Esophagus muscularis mucosa (tissue), 4 donors: Measurements from ENCODE around the gene RPL10A. TPM values are rescaled to one million over a fixed set of nuclear protein-coding genes. Genes with fewer than 3 reads are reported as not detected.

Experiments
- DNase-seq: peaks from one replicate; pipeline ENCODE4 v3.0.0-alpha.2; 2017; ENCODE audit errors: extremely low spot score
- H3K27ac ChIP-seq, 4 donors: fragments of 200-600 bp; sonication (generic); replicated peaks in 1 of 4; 1 replicate in 3 of 4; 2 replicates in 1 of 4; pipeline ENCODE4 v1.5.1; 2016 to 2019; ENCODE audit warnings: mild to moderate bottlenecking in 1 of 4
- H3K27me3 ChIP-seq, 4 donors: fragments of 200-600 bp; sonication (generic); one replicate each; pipeline versions ENCODE4 v1.5.1 to v1.6.0; 2016 to 2019
- H3K36me3 ChIP-seq, 4 donors: fragments of 200-600 bp; sonication (generic); one replicate each; pipeline ENCODE4 v1.5.1; 2016 to 2019
- H3K4me1 ChIP-seq, 4 donors: fragments of 200-600 bp; sonication (generic); one replicate each; pipeline ENCODE4 v1.5.1; 2016 to 2019
- H3K4me3 ChIP-seq, 4 donors: fragments of 200-600 bp; sonication (generic); 1 replicate in 2 of 4; 2 replicates in 2 of 4; pipeline ENCODE4 v1.5.1; 2016 to 2019; ENCODE audit warnings: mild to moderate bottlenecking in 4 of 4, moderate library complexity in 1 of 4
- H3K9me3 ChIP-seq, 4 donors: fragments of 200-600 bp; sonication (generic); 1 replicate in 3 of 4; 2 replicates in 1 of 4; pipeline ENCODE4 v1.5.1; 2016 to 2019
- CTCF ChIP-seq, 3 experiments: fragments of 200-600 bp in 2 of 3; fragments of 450-650 bp in 1 of 3; sonication (generic) in 2 of 3; IDR thresholded peaks; one replicate each; pipeline ENCODE4 v1.5.1; 2017 to 2019; ENCODE audit warnings: antibody characterized with exemption in 3 of 3, mild to moderate bottlenecking in 2 of 3, moderate library complexity in 1 of 3
- EP300 ChIP-seq: sonication (generic); formaldehyde crosslinking; IDR thresholded peaks from one replicate; pipeline ENCODE4 v1.6.1; 2017; ENCODE audit warnings: antibody characterized with exemption
- POLR2A ChIP-seq: fragments of 450-650 bp; IDR thresholded peaks from one replicate; pipeline ENCODE4 v1.6.1; 2017; ENCODE audit warnings: antibody characterized with exemption, moderate library complexity, mild to moderate bottlenecking, low read depth
- POLR2AphosphoS5 ChIP-seq, 2 donors: sonication (generic); formaldehyde crosslinking; IDR thresholded peaks; one replicate each; pipeline ENCODE4 v1.6.1; 2017; ENCODE audit warnings: antibody characterized with exemption in 2 of 2
- WGBS: methylation state at CpG from one replicate; pipeline ENCODE4 v1.1.5; 2018; 5-methylcytosine and 5-hydroxymethylcytosine counted together
- intact Hi-C: fragments of 100-400 bp; cut with DNase I; formaldehyde crosslinking; loops from one replicate; pipeline ENCODE4 v1.15.1; 2023
- total RNA-seq, 4 donors: library from RNA; depleted of rRNA; stranded (reverse); fragments of >200 nt; gene quantifications; one replicate each; pipeline versions ENCODE4 v1.1.0 to v1.2.1, GENCODE V29; 2016

RPL10A gene
- total RNA-seq, 4 donors from 2014 or later: 1,484 to 1,840 (median 1,566) TPM

GRCh38 chr6:35470663-35471120, 2.5 kb downstream of the RPL10A start:
- no peak for DNase-seq
- H3K27ac ChIP-seq: peak overlapping the region; percentile 89 to 94 (median 91)
- intact Hi-C loops: no loop called here
- H3K27me3 ChIP-seq: no peaks in the 10 kb centered on the region
- H3K9me3 ChIP-seq: no peaks in the 10 kb centered on the region
- H3K4me3 ChIP-seq: no peak overlapping the region
- no peak for TF ChIP-seq EP300
- peaks cover 8 to 66% (median 60%) of the 10 kb centered on the region in 4 donors for H3K36me3 ChIP-seq
- 40% methylated on average over 2 of the region's 3 CpGs for WGBS
- H3K4me1 ChIP-seq: peaks cover 15 to 68% (median 51%) of the 10 kb centered on the region in 4 donors

GRCh38 chr6:35471836-35472345, 3.7 kb downstream of the RPL10A start:
- Histone ChIP-seq H3K4me1 (peaks cover 15 to 68% (median 51%) of the 10 kb centered on the region in 4 donors), H3K27me3 (no peaks in the 10 kb centered on the region), H3K4me3 (no peak overlapping the region), H3K36me3 (peaks cover 8 to 74% (median 69%) of the 10 kb centered on the region in 4 donors), H3K27ac (peak overlapping the region; percentile 89 to 94 (median 91)), H3K9me3 (no peaks in the 10 kb centered on the region)
- DNase-seq: no peak
- WGBS: 62% methylated on average over 8 of the region's 8 CpGs
- intact Hi-C loops: no loop called here
- no peak for TF ChIP-seq POLR2AphosphoS5 (IDR thresholded peaks at IDR 0.05)
- no peak for TF ChIP-seq EP300
- no peak for TF ChIP-seq POLR2A
- no peak for TF ChIP-seq CTCF (IDR thresholded peaks at IDR 0.05)

GRCh38 chr6:35473075-35473849, 5.1 kb downstream of the RPL10A start:
- no peak for DNase-seq
- Histone ChIP-seq H3K36me3 (peaks cover 12 to 87% (median 83%) of the 10 kb centered on the region in 4 donors), H3K4me3 (no peak overlapping the region), H3K9me3 (no peaks in the 10 kb centered on the region), H3K27ac (peak overlapping the region; percentile 30 to 94 (median 90)), H3K27me3 (no peaks in the 10 kb centered on the region), H3K4me1 (peaks cover 12 to 60% (median 44%) of the 10 kb centered on the region in 4 donors)
- WGBS: 92% methylated on average over 9 of the region's 9 CpGs
- intact Hi-C loops: no loop called here
- TF ChIP-seq POLR2AphosphoS5 (IDR thresholded peaks at IDR 0.05) (no peak), EP300 (no peak), POLR2A (no peak)

- no peak overlapping the region for H3K4me3 ChIP-seq
- no peaks in the 10 kb centered on the region for H3K27me3 ChIP-seq
- TF ChIP-seq CTCF (IDR thresholded peaks at IDR 0.05) (no peak), EP300 (no peak), POLR2A (no peak), POLR2AphosphoS5 (IDR thresholded peaks at IDR 0.05) (no peak)
- peak overlapping the region in 3 of 4 donors; percentile 24 to 91 (median 38) for H3K27ac ChIP-seq
- intact Hi-C loops: no loop called here
- H3K9me3 ChIP-seq: no peaks in the 10 kb centered on the region
- H3K4me1 ChIP-seq: peaks cover 12 to 60% (median 44%) of the 10 kb centered on the region in 4 donors
- H3K36me3 ChIP-seq: peaks cover 12 to 91% (median 88%) of the 10 kb centered on the region in 4 donors
- DNase-seq: no peak
Measured at GRCh38 chr6:35473850-35474130, 5.6 kb downstream of the RPL10A start.

GRCh38 chr6:35474131-35474941, 6.1 kb downstream of the RPL10A start:
- WGBS: 97% methylated on average over 5 of the region's 14 CpGs
- TF ChIP-seq POLR2A: no peak
- no peak for TF ChIP-seq POLR2AphosphoS5 (IDR thresholded peaks at IDR 0.05)
- no peak for TF ChIP-seq CTCF (IDR thresholded peaks at IDR 0.05)
- no peak for TF ChIP-seq EP300
- peaks cover 12 to 97% (median 91%) of the 10 kb centered on the region in 4 donors for H3K36me3 ChIP-seq
- peak overlapping the region in 3 of 4 donors; percentile 24 to 91 (median 38) for H3K27ac ChIP-seq
- DNase-seq: no peak
- no peaks in the 10 kb centered on the region for H3K27me3 ChIP-seq
- H3K4me1 ChIP-seq: peaks cover 12 to 55% (median 41%) of the 10 kb centered on the region in 4 donors
- H3K9me3 ChIP-seq: no peaks in the 10 kb centered on the region
- no peak overlapping the region for H3K4me3 ChIP-seq
- intact Hi-C loops: no loop called here
